ENCODE data around the gene CUEDC1.

Gene CUEDC1

DNA sequence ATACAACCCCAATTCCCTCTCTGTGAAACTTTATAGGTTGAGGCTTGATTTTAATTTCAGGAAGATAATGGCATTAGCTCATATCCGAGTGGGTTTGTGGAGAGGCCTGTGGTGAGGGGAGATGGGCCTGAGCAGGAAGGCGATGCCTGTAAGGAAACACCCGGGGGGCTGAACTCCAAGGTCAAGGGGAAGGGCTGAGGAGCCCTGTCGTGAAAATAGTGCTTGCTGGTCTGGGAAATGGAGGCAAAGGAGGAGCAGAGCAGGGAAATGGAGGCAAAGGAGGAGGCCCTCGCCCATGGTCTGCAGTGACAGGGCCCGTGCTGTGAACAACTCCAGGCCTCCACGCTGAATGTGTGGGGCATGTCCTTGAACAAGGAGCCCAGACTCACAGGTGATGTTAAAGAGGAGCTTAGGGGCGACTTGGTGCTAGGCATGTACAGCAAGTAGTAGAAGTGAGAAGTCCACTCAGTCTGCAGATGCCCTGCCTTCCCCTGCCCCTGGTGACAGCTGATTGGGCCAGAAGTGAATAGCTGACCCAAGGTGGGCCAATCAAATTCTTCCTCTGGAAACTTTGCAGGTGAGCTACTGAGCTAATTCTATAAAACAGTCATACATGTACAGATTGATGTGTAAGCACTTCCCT lies 143.5 kb downstream of the CUEDC1 start:
- H3K4me3 ChIP-seq (ENCODE audit: low read depth, low read length): no peak overlapping the region
- no peaks in the 10 kb centered on the region for H3K9me3 ChIP-seq (ENCODE audit: control insufficient read depth, insufficient read depth, low read length)
- H3K27me3 ChIP-seq (ENCODE audit: control insufficient read depth, insufficient read depth, low read length): no peaks in the 10 kb centered on the region; the same call in 1 of the 2 replicates
- no peaks in the 10 kb centered on the region for H3K36me3 ChIP-seq (ENCODE audit: control insufficient read depth, insufficient read depth, low read length)
- no peak overlapping the region for H3K9ac ChIP-seq (ENCODE audit: low read depth, low read length)
- no peak overlapping the region for H3K27ac ChIP-seq (ENCODE audit: low read depth, low read length)
- H3K4me1 ChIP-seq (ENCODE audit: control insufficient read depth, insufficient read depth, low read length): peaks cover 12% of the 10 kb centered on the region

Data from HUES48 (cell line).